GM18873 (cell line): ENCODE results near the gene ALDH3B2.
"Not testable (repeated sequence)": the region's sequence is repeated elsewhere in the genome, so short reads cannot be mapped to it uniquely, and the experiment has no call there.

Source experiments
- ATAC-seq: cut with Tn5 transposase; IDR thresholded peaks from one replicate; pipeline ENCODE4 v1.9.1; 2021; ENCODE audit warnings: mild to moderate bottlenecking, moderate library complexity, moderate number of reproducible peaks; ENCODE audit not compliant: unreplicated experiment, low FRiP score

The ALDH3B2 gene

GRCh38 chr11:67663532-67664212 lies 10.8 kb downstream of the ALDH3B2 start:
- no peak for ATAC-seq

- ATAC-seq: no peak
These were observed 11.4 kb downstream of the ALDH3B2 start for GRCh38 chr11:67662835-67663531.

GRCh38 chr11:67662142-67662834 lies 12.1 kb downstream of the ALDH3B2 start:
- ATAC-seq: no peak

- ATAC-seq: not testable (repeated sequence)
These were observed 13.7 kb downstream of the ALDH3B2 start for GRCh38 chr11:67660752-67661151.

GRCh38 chr11:67659651-67660165 lies 14.7 kb downstream of the ALDH3B2 start:
- ATAC-seq: not testable (repeated sequence)

- no peak for ATAC-seq
These were observed 17.1 kb downstream of the ALDH3B2 start for GRCh38 chr11:67657300-67657699.

- no peak for ATAC-seq
These were observed 18.0 kb downstream of the ALDH3B2 start for GRCh38 chr11:67656278-67656922.

GRCh38 chr11:67654225-67654624 lies 20.2 kb downstream of the ALDH3B2 start:
- no peak for ATAC-seq

- ATAC-seq: no peak
These were observed 21.2 kb downstream of the ALDH3B2 start for GRCh38 chr11:67652965-67653845.

GRCh38 chr11:67651976-67652781 lies 22.2 kb downstream of the ALDH3B2 start:
- ATAC-seq: no peak

GRCh38 chr11:67649634-67650510 lies 24.6 kb downstream of the ALDH3B2 start:
- ATAC-seq: no peak

- ATAC-seq: no peak
These were observed 25.4 kb downstream of the ALDH3B2 start for GRCh38 chr11:67648796-67649613.

GRCh38 chr11:67648140-67648795 lies 26.2 kb downstream of the ALDH3B2 start:
- ATAC-seq: no peak

GRCh38 chr11:67647471-67647870 lies 27.0 kb downstream of the ALDH3B2 start:
- ATAC-seq: no peak

- no peak for ATAC-seq
These were observed 27.7 kb downstream of the ALDH3B2 start for GRCh38 chr11:67646535-67647336.
